ENCODE measurements around the gene PDE6C. TPM values are rescaled to one million over a fixed set of nuclear protein-coding genes. Genes with fewer than 3 reads are reported as not detected.

The PDE6C gene
- total and polyA plus RNA-seq, 2 donors (not counting 1 experiment from before 2014, with no cell fraction given), result not detected

DNA sequence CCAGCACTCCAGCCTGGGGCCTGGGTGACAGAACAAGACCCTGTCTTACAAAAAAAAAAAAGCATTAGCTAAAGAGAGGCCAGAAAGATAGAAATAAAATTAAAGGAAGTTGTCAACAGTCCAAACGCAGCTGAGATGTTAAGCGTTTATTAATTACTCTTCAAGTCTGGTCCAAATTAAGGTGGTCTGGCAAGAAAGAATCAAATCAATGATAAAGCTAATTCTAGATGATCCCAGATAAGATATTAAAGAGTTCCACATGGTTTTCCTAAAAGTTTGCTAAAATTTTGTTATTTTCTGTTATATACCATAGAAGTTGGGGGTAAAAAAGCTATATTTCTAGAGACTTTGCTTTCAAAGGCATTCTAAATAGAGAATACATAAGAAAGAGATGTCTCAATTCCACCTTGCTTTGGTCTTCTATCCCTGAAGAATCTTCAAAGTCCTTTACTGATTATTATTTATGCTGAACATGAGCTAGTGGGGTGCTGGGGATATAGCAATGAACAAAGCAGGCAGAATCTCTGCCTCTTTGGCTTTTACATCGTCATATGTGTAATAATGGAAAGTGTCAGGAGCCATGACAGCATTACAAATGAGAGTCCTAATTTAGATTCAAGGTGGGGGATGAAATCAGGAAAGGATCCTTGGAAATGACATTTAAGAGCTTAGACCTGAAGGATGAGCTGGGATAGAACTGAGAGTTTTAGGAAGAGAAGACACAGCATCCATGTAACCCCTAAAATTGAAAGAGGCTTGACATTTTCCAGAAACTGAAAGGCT is 66.7 kb downstream of the PDE6C start:
- H3K4me2 ChIP-seq (replicated peaks; ENCODE audit: low read depth, low read length, poor library complexity, severe bottlenecking), result no peak overlapping the region
- no peaks in the 10 kb centered on the region for H3K4me1 ChIP-seq (ENCODE audit: control insufficient read depth in 2 of 2, insufficient read depth in 2 of 2, low read length in 2 of 2)
- Mint-ChIP-seq H3K27me3 (no peaks in the 10 kb centered on the region), H3K4me1 (no peaks in the 10 kb centered on the region), H3K27ac (no peak overlapping the region), H3K9me3 (ENCODE audit: insufficient read depth) (no peaks in the 10 kb centered on the region), H3K4me3 (no peak overlapping the region)
- intact Hi-C loops (cut with micrococcal nuclease), result no loop called here
- CTCF ChIA-PET, result interaction anchor here (1.8 kb wide), 1 partner anchor 124 kb away, joined by 8 read pairs; no protein-coding TSS in a partner anchor
- no peak overlapping the region for H3K27ac ChIP-seq (ENCODE audit: low read length in 2 of 2)
- POLR2A ChIA-PET, result no interaction called here
- H3K4me3 ChIP-seq (ENCODE audit: control extremely low read depth in 1 of 5, extremely low read depth in 1 of 5, insufficient read depth in 1 of 5, low read depth in 2 of 5, low read length in 4 of 5), result no peak overlapping the region
- H4K20me1 ChIP-seq (ENCODE audit: control insufficient read depth, insufficient read depth, low read length, poor library complexity, severe bottlenecking), result no peaks in the 10 kb centered on the region
- H3K9me3 ChIP-seq (ENCODE audit: control extremely low read depth in 1 of 3, control insufficient read depth in 2 of 3, insufficient read depth in 1 of 3, low read length in 2 of 3), result no peaks in the 10 kb centered on the region
- WGBS (ENCODE audit: insufficient coverage), result 100% methylated on average over 1 of the region's 3 CpGs
- no peaks in the 10 kb centered on the region for H3K27me3 ChIP-seq (replicated peaks in 1 of 4; ENCODE audit: control extremely low read depth in 1 of 4, control insufficient read depth in 3 of 4, insufficient read depth in 4 of 4, low read length in 3 of 4)
- H3K9ac ChIP-seq (ENCODE audit: low read length), result no peak overlapping the region
- TF ChIP-seq EZH2 (IDR thresholded peaks at IDR 0.05; ENCODE audit: borderline replicate concordance, insufficient read depth, low read depth, low read length, poor library complexity, severe bottlenecking), result no peak
- TF ChIP-seq, protein P1, sequence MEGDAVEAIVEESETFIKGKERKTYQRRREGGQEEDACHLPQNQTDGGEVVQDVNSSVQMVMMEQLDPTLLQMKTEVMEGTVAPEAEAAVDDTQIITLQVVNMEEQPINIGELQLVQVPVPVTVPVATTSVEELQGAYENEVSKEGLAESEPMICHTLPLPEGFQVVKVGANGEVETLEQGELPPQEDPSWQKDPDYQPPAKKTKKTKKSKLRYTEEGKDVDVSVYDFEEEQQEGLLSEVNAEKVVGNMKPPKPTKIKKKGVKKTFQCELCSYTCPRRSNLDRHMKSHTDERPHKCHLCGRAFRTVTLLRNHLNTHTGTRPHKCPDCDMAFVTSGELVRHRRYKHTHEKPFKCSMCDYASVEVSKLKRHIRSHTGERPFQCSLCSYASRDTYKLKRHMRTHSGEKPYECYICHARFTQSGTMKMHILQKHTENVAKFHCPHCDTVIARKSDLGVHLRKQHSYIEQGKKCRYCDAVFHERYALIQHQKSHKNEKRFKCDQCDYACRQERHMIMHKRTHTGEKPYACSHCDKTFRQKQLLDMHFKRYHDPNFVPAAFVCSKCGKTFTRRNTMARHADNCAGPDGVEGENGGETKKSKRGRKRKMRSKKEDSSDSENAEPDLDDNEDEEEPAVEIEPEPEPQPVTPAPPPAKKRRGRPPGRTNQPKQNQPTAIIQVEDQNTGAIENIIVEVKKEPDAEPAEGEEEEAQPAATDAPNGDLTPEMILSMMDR (IDR thresholded peaks at IDR 0.05), result no peak
- no peak for ATAC-seq (ENCODE audit: low read depth)
- peaks cover 7 to 47% of the 10 kb centered on the region in 2 experiments for H3K36me3 ChIP-seq (replicated peaks in 1 of 2; ENCODE audit: control extremely low read depth in 1 of 2, control insufficient read depth in 1 of 2, extremely low read depth in 1 of 2, insufficient read depth in 2 of 2, low read length in 1 of 2)
- H3K79me2 ChIP-seq (ENCODE audit: control insufficient read depth, insufficient read depth, low read length), result no peaks in the 10 kb centered on the region
- DNase-seq, result no peak
- H2AFZ ChIP-seq (ENCODE audit: insufficient read depth, low read depth, low read length, poor library complexity, severe bottlenecking), result no peak overlapping the region

DNA sequence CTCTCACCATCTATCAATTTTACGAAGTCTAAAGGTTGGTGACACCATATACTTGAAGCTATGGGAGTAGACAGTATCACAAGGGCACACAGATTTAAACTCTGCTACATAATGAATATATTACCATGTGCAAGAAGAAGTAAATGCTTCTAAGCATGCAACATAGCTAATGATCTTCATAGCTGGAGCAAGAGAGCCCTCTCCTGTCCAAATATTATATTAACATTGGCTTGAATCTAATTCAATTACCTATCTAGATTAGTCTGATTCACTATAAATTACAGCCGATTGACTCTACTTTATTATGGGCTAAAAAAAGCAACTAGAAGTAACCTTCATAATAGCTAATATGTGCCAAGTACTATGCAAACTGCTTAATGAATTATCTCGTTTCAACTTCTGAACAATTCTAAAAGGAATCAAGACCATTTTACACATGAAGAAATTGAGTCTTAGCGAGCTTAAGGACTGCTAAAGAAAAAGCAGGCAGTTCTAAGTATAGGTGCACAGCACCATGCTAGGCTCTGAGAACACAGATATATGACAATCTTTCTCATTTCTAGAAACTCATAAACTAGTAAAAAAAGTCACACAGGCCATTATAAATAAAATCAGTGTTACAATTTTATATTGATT is 68.2 kb downstream of the PDE6C start:
- H3K27me3 Mint-ChIP-seq, result no peaks in the 10 kb centered on the region
- no peak overlapping the region for H3K4me3 ChIP-seq (ENCODE audit: control extremely low read depth in 1 of 5, extremely low read depth in 1 of 5, insufficient read depth in 1 of 5, low read depth in 2 of 5, low read length in 4 of 5)
- H3K9ac ChIP-seq (ENCODE audit: low read length), result no peak overlapping the region
- WGBS (ENCODE audit: insufficient coverage), result 80% methylated on average over 1 of the region's 4 CpGs
- peaks cover 4 to 46% of the 10 kb centered on the region in 2 experiments for H3K36me3 ChIP-seq (replicated peaks in 1 of 2; ENCODE audit: control extremely low read depth in 1 of 2, control insufficient read depth in 1 of 2, extremely low read depth in 1 of 2, insufficient read depth in 2 of 2, low read length in 1 of 2)
- ATAC-seq (ENCODE audit: low read depth) (no peak), DNase-seq (peak; percentile 20)
- H3K27ac ChIP-seq (ENCODE audit: low read length in 2 of 2), result no peak overlapping the region
- no peak overlapping the region for H2AFZ ChIP-seq (ENCODE audit: insufficient read depth, low read depth, low read length, poor library complexity, severe bottlenecking)
- no peak overlapping the region for H3K4me2 ChIP-seq (replicated peaks; ENCODE audit: low read depth, low read length, poor library complexity, severe bottlenecking)
- H3K9me3 ChIP-seq (ENCODE audit: control extremely low read depth in 1 of 3, control insufficient read depth in 2 of 3, insufficient read depth in 1 of 3, low read length in 2 of 3), result no peaks in the 10 kb centered on the region
- TF ChIP-seq EZH2 (IDR thresholded peaks at IDR 0.05; ENCODE audit: borderline replicate concordance, insufficient read depth, low read depth, low read length, poor library complexity, severe bottlenecking), result no peak
- TF ChIP-seq, protein P1 (IDR thresholded peaks at IDR 0.05), result peak; percentile 18
- H3K4me3 Mint-ChIP-seq, result no peak overlapping the region
- H3K79me2 ChIP-seq (ENCODE audit: control insufficient read depth, insufficient read depth, low read length), result no peaks in the 10 kb centered on the region
- H3K9me3 Mint-ChIP-seq (ENCODE audit: insufficient read depth), result no peaks in the 10 kb centered on the region
- no peaks in the 10 kb centered on the region for H4K20me1 ChIP-seq (ENCODE audit: control insufficient read depth, insufficient read depth, low read length, poor library complexity, severe bottlenecking)
- H3K4me1 Mint-ChIP-seq, result no peaks in the 10 kb centered on the region
- H3K27ac Mint-ChIP-seq, result no peak overlapping the region
- no peaks in the 10 kb centered on the region for H3K4me1 ChIP-seq (ENCODE audit: control insufficient read depth in 2 of 2, insufficient read depth in 2 of 2, low read length in 2 of 2)
- ChIA-PET POLR2A (no interaction called here), CTCF (interaction anchor here (0.5 to 1.8 kb wide), 4 partner anchors 125 to 1922 kb away, joined by 3 to 7 read pairs (median 6); no protein-coding TSS in a partner anchor)
- intact Hi-C loops (cut with micrococcal nuclease), result no loop called here
- H3K27me3 ChIP-seq (replicated peaks in 1 of 4; ENCODE audit: control extremely low read depth in 1 of 4, control insufficient read depth in 3 of 4, insufficient read depth in 4 of 4, low read length in 3 of 4), result no peaks in the 10 kb centered on the region

All from B cell (primary cell).